AG09309 (cell line): ENCODE measurements around the gene BCKDHB.

ENCODE experiments used
- DNase-seq: peaks from one replicate; pipeline ENCODE4 v3.0.0-alpha.2; 2010; ENCODE audit warnings: low read depth
- H3K4me3 ChIP-seq: 2 replicates; pipeline ENCODE4 v1.5.1; 2011; ENCODE audit warnings: mild to moderate bottlenecking, low read depth, low read length, moderate library complexity; ENCODE audit not compliant: control insufficient read depth
- CTCF ChIP-seq: IDR thresholded peaks from 2 replicates; pipeline ENCODE4 v1.5.1; 2011; ENCODE audit warnings: mild to moderate bottlenecking, low read depth, low read length, inconsistent platforms; ENCODE audit not compliant: insufficient read depth, control insufficient read depth; ENCODE audit errors: missing control alignments

Gene BCKDHB

GRCh38 chr6:80340686-80341085, 234.2 kb downstream of the BCKDHB start:
- H3K4me3 ChIP-seq = no peak overlapping the region
- no peak for DNase-seq
- TF ChIP-seq CTCF = no peak

GRCh38 chr6:80341330-80341729, 234.9 kb downstream of the BCKDHB start:
- no peak for TF ChIP-seq CTCF
- no peak overlapping the region for H3K4me3 ChIP-seq
- DNase-seq = peak; percentile 14

- DNase-seq = no peak
- TF ChIP-seq CTCF = no peak
These were observed 237.0 kb downstream of the BCKDHB start for GRCh38 chr6:80343511-80343910.

GRCh38 chr6:80347101-80347500, 240.6 kb downstream of the BCKDHB start:
- no peak for TF ChIP-seq CTCF
- DNase-seq = no peak
- H3K4me3 ChIP-seq = no peak overlapping the region

More at GRCh38 chr6:80343511-80343910, 237.0 kb downstream of the BCKDHB start:
- H3K4me3 ChIP-seq = no peak overlapping the region

- no peak overlapping the region for H3K4me3 ChIP-seq
- no peak for DNase-seq
- TF ChIP-seq CTCF = no peak
These were observed 241.8 kb downstream of the BCKDHB start for GRCh38 chr6:80348263-80348662.

GRCh38 chr6:80356000-80356399, 249.5 kb downstream of the BCKDHB start:
- H3K4me3 ChIP-seq = no peak overlapping the region
- DNase-seq = no peak
- no peak for TF ChIP-seq CTCF

GRCh38 chr6:80356545-80356944, 250.1 kb downstream of the BCKDHB start:
- no peak overlapping the region for H3K4me3 ChIP-seq
- no peak for TF ChIP-seq CTCF
- no peak for DNase-seq
